Measurements from ENCODE around the gene OR10K1.

Gene OR10K1

DNA sequence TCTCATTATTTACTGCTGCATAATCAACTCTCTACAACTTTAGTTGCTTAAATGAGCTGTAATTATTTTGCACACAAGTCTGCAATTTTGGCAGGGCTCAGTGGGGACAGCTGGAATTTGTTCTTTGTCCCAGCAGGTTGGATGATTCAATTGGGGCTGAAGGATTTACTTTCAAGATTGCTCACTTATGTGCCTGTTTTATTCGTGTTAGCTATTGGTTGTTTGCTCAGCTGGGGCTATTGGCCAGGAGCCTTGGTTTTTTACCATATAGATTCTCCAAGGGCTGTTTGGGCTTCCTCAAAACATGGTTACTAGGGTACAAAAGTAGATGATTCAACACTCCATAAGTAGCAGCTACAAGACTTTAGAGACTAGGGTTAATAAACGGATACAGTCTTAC, 23.8 kb downstream of the OR10K1 start:
- no peaks in the 10 kb centered on the region for H3K79me2 ChIP-seq (ENCODE audit: insufficient read depth, low read length)
- no peak overlapping the region for H2AFZ ChIP-seq (ENCODE audit: low read length)
- no peaks in the 10 kb centered on the region for H3K36me3 ChIP-seq (ENCODE audit: insufficient read depth, low read length)
- no peak overlapping the region for H3K4me2 ChIP-seq (ENCODE audit: low read length)
- H3K4me3 ChIP-seq (ENCODE audit: low read depth, low read length, poor library complexity, severe bottlenecking) = no peak overlapping the region
- no peaks in the 10 kb centered on the region for H3K27me3 ChIP-seq (ENCODE audit: insufficient read depth, low read length)
- no peaks in the 10 kb centered on the region for H3K9me2 ChIP-seq (ENCODE audit: low read depth, low read length)
- no peaks in the 10 kb centered on the region for H3F3A ChIP-seq (ENCODE audit: insufficient read depth, low read length)
- no peaks in the 10 kb centered on the region for H3K9me3 ChIP-seq (ENCODE audit: low read length)
- no peak for TF ChIP-seq EZH2 (IDR thresholded peaks at IDR 0.05; ENCODE audit: borderline replicate concordance, low read length)
- TF ChIP-seq, protein P1, sequence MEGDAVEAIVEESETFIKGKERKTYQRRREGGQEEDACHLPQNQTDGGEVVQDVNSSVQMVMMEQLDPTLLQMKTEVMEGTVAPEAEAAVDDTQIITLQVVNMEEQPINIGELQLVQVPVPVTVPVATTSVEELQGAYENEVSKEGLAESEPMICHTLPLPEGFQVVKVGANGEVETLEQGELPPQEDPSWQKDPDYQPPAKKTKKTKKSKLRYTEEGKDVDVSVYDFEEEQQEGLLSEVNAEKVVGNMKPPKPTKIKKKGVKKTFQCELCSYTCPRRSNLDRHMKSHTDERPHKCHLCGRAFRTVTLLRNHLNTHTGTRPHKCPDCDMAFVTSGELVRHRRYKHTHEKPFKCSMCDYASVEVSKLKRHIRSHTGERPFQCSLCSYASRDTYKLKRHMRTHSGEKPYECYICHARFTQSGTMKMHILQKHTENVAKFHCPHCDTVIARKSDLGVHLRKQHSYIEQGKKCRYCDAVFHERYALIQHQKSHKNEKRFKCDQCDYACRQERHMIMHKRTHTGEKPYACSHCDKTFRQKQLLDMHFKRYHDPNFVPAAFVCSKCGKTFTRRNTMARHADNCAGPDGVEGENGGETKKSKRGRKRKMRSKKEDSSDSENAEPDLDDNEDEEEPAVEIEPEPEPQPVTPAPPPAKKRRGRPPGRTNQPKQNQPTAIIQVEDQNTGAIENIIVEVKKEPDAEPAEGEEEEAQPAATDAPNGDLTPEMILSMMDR (IDR thresholded peaks at IDR 0.05; ENCODE audit: low read length) = no peak
- no peak overlapping the region for H3K9ac ChIP-seq (ENCODE audit: low read length)
- no peaks in the 10 kb centered on the region for H3K4me1 ChIP-seq (ENCODE audit: insufficient read depth, low read length, severe bottlenecking)
- H4K20me1 ChIP-seq (ENCODE audit: insufficient read depth, low read length) = no peaks in the 10 kb centered on the region
- H3K27ac ChIP-seq (ENCODE audit: low read depth, low read length, poor library complexity, severe bottlenecking) = no peak overlapping the region

DNA sequence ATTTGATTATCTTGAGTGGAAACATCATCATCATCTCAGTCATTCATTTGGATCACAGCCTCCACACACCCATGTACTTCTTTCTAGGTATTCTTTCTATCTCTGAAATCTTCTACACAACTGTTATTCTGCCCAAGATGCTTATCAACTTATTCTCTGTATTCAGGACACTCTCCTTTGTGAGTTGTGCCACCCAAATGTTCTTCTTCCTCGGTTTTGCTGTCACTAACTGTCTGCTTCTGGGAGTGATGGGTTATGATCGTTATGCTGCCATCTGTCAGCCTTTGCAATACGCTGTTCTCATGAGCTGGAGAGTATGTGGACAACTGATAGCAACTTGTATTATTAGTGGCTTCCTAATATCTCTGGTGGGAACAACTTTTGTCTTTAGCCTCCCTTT, 29.7 kb downstream of the OR10K1 start:
- Histone ChIP-seq H3K4me1 (ENCODE audit: insufficient read depth, low read length, severe bottlenecking) (no peaks in the 10 kb centered on the region), H3K27ac (ENCODE audit: low read depth, low read length, poor library complexity, severe bottlenecking) (no peak overlapping the region), H3K36me3 (ENCODE audit: insufficient read depth, low read length) (no peaks in the 10 kb centered on the region), H3K9me2 (ENCODE audit: low read depth, low read length) (no peaks in the 10 kb centered on the region), H3K9me3 (ENCODE audit: low read length) (no peaks in the 10 kb centered on the region), H4K20me1 (ENCODE audit: insufficient read depth, low read length) (no peaks in the 10 kb centered on the region), H3K79me2 (ENCODE audit: insufficient read depth, low read length) (no peaks in the 10 kb centered on the region), H3F3A (ENCODE audit: insufficient read depth, low read length) (no peaks in the 10 kb centered on the region), H3K4me2 (ENCODE audit: low read length) (no peak overlapping the region), H3K27me3 (ENCODE audit: insufficient read depth, low read length) (no peaks in the 10 kb centered on the region), H3K4me3 (ENCODE audit: low read depth, low read length, poor library complexity, severe bottlenecking) (no peak overlapping the region), H3K9ac (ENCODE audit: low read length) (no peak overlapping the region), H2AFZ (ENCODE audit: low read length) (no peak overlapping the region)
- TF ChIP-seq, protein P1 (IDR thresholded peaks at IDR 0.05; ENCODE audit: low read length) = no peak
- no peak for TF ChIP-seq EZH2 (IDR thresholded peaks at IDR 0.05; ENCODE audit: borderline replicate concordance, low read length)

DNA sequence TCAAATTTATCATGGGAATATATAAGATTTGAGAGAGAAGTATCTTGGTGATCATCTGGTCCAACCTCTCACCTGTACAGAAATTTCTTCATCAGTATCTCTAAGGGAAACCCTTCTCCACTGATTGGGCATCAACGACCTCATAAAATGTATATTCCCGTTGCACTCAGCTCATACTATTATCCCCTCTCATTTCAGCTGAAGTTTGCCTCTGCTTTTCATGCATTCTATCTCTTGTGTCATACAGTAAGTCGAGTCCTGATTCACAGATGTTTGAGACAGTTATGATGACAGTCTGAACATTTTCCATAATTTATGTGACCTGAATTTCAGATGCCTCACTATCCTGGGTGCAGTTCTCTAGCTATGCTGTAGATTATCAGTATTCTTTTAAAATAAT, 31.4 kb downstream of the OR10K1 start:
- no peaks in the 10 kb centered on the region for H3K9me2 ChIP-seq (ENCODE audit: low read depth, low read length)
- H4K20me1 ChIP-seq (ENCODE audit: insufficient read depth, low read length) = no peaks in the 10 kb centered on the region
- no peak overlapping the region for H3K4me3 ChIP-seq (ENCODE audit: low read depth, low read length, poor library complexity, severe bottlenecking)
- no peaks in the 10 kb centered on the region for H3K79me2 ChIP-seq (ENCODE audit: insufficient read depth, low read length)
- H3K36me3 ChIP-seq (ENCODE audit: insufficient read depth, low read length) = no peaks in the 10 kb centered on the region
- H3F3A ChIP-seq (ENCODE audit: insufficient read depth, low read length) = no peaks in the 10 kb centered on the region
- TF ChIP-seq, protein P1 (IDR thresholded peaks at IDR 0.05; ENCODE audit: low read length) = no peak
- no peak for TF ChIP-seq EZH2 (IDR thresholded peaks at IDR 0.05; ENCODE audit: borderline replicate concordance, low read length)
- H3K9me3 ChIP-seq (ENCODE audit: low read length) = no peaks in the 10 kb centered on the region
- H3K4me2 ChIP-seq (ENCODE audit: low read length) = no peak overlapping the region
- no peak overlapping the region for H3K9ac ChIP-seq (ENCODE audit: low read length)
- no peak overlapping the region for H2AFZ ChIP-seq (ENCODE audit: low read length)
- no peak overlapping the region for H3K27ac ChIP-seq (ENCODE audit: low read depth, low read length, poor library complexity, severe bottlenecking)
- no peaks in the 10 kb centered on the region for H3K27me3 ChIP-seq (ENCODE audit: insufficient read depth, low read length)
- H3K4me1 ChIP-seq (ENCODE audit: insufficient read depth, low read length, severe bottlenecking) = no peaks in the 10 kb centered on the region

Measured in OCI-LY1 (cell line).